Sigmoid colon (tissue), 7 donors: ENCODE measurements around the gene ALX4. TPM values are rescaled to one million over a fixed set of nuclear protein-coding genes. Genes with fewer than 3 reads are reported as not detected.

Source experiments
- DNase-seq: peaks from one replicate; pipeline ENCODE4 v3.0.0-alpha.2; 2019
- H3K27ac ChIP-seq, 4 donors: fragments of 200-600 bp; sonication (generic); one replicate each; pipeline ENCODE4 v1.5.1; 2016 to 2019; ENCODE audit warnings: mild to moderate bottlenecking in 1 of 4
- H3K27me3 ChIP-seq, 3 donors: fragments of 200-600 bp; sonication (generic); one replicate each; pipeline ENCODE4 v1.5.1; 2019; ENCODE audit warnings: mild to moderate bottlenecking in 1 of 3
- H3K36me3 ChIP-seq, 4 donors: fragments of 200-600 bp; sonication (generic); one replicate each; pipeline ENCODE4 v1.5.1; 2016 to 2019
- H3K4me1 ChIP-seq, 4 donors: fragments of 200-600 bp; sonication (generic); one replicate each; pipeline ENCODE4 v1.5.1; 2017 to 2019
- H3K4me3 ChIP-seq, 4 donors: fragments of 200-600 bp; sonication (generic); one replicate each; pipeline ENCODE4 v1.5.1; 2017 to 2019; ENCODE audit warnings: mild to moderate bottlenecking in 2 of 4, moderate library complexity in 1 of 4
- H3K9me3 ChIP-seq, 4 donors: fragments of 200-600 bp in 3 of 4; sonication (generic) in 3 of 4; one replicate each; pipeline versions ENCODE4 v1.5.1 to v1.6.1; 2013 to 2019
- EP300 ChIP-seq, 4 donors: sonication (generic); formaldehyde crosslinking; IDR thresholded peaks; one replicate each; pipeline ENCODE4 v1.6.1; 2017; ENCODE audit warnings: antibody characterized with exemption in 4 of 4
- POLR2A ChIP-seq, 2 donors: fragments of 450-650 bp; IDR thresholded peaks; one replicate each; pipeline ENCODE4 v1.6.1; 2016; ENCODE audit warnings: antibody characterized with exemption in 2 of 2, mild to moderate bottlenecking in 2 of 2, moderate library complexity in 2 of 2
- POLR2AphosphoS5 ChIP-seq, 4 donors: sonication (generic); formaldehyde crosslinking; IDR thresholded peaks; one replicate each; pipeline ENCODE4 v1.6.1; 2017; ENCODE audit warnings: antibody characterized with exemption in 4 of 4
- WGBS, 2 donors: extraction: QIAGEN DNeasy Blood & Tissue Kit; methylation state at CpG; one replicate each; pipeline ENCODE4 v1.1.7; 2013; 5-methylcytosine and 5-hydroxymethylcytosine counted together
- intact Hi-C: fragments of 100-400 bp; cut with DNase I; formaldehyde crosslinking; loops from one replicate; pipeline ENCODE4 v1.15.1; 2023
- polyA plus RNA-seq, 3 donors: library from polyadenylated mRNA; stranded (reverse); fragments of 200-250 nt; gene quantifications; one replicate each; pipeline ENCODE4 v1.2.3, GENCODE V29; 2013
- total RNA-seq, 4 donors: library from RNA; depleted of rRNA; stranded (reverse); fragments of >200 nt; gene quantifications; one replicate each; pipeline ENCODE4 v1.1.0, GENCODE V29; 2016
- TF ChIP-seq, protein P1 (sequence below), 4 experiments: fragments of 450-650 bp in 3 of 4; fragments of 200-600 bp in 1 of 4; IDR thresholded peaks; one replicate each; pipeline ENCODE4 v1.5.1; 2016 to 2019; ENCODE audit warnings: antibody characterized with exemption in 4 of 4, mild to moderate bottlenecking in 3 of 4, moderate library complexity in 2 of 4
- donor health status: healthy with polysubstance abuse.
- donor health status: Bipolar disorder and iron deficiency.
- donor health status: healthy.

Gene ALX4
- total and polyA plus RNA-seq, 7 donors = not detected

- whole genome bisulfite sequencing, 2 donors = 62 to 74% methylated on average over 5 of the region's 5 CpGs
- H3K4me1 ChIP-seq = peaks cover 0 to 4% (median 0%) of the 10 kb centered on the region in 4 donors
- intact Hi-C loops = no loop called here
These were observed 15.8 kb upstream of the ALX4 start for GRCh38 chr11:44325698-44326097.

GRCh38 chr11:44324749-44325525 is 15.0 kb upstream of the ALX4 start:
- Histone ChIP-seq H3K36me3 (no peaks in the 10 kb centered on the region), H3K9me3 (no peaks in the 10 kb centered on the region), H3K27ac (no peak overlapping the region), H3K4me1 (peaks cover 0 to 5% (median 0%) of the 10 kb centered on the region in 4 donors), H3K4me3 (no peak overlapping the region), H3K27me3 (peaks cover 33 to 100% (median 89%) of the 10 kb centered on the region in 3 donors)
- TF ChIP-seq POLR2AphosphoS5 (IDR thresholded peaks at IDR 0.05) = no peak
- TF ChIP-seq, protein P1, sequence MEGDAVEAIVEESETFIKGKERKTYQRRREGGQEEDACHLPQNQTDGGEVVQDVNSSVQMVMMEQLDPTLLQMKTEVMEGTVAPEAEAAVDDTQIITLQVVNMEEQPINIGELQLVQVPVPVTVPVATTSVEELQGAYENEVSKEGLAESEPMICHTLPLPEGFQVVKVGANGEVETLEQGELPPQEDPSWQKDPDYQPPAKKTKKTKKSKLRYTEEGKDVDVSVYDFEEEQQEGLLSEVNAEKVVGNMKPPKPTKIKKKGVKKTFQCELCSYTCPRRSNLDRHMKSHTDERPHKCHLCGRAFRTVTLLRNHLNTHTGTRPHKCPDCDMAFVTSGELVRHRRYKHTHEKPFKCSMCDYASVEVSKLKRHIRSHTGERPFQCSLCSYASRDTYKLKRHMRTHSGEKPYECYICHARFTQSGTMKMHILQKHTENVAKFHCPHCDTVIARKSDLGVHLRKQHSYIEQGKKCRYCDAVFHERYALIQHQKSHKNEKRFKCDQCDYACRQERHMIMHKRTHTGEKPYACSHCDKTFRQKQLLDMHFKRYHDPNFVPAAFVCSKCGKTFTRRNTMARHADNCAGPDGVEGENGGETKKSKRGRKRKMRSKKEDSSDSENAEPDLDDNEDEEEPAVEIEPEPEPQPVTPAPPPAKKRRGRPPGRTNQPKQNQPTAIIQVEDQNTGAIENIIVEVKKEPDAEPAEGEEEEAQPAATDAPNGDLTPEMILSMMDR (IDR thresholded peaks at IDR 0.05) = no peak
- no peak for TF ChIP-seq POLR2A (IDR thresholded peaks at IDR 0.05)
- no peak for TF ChIP-seq EP300 (IDR thresholded peaks at IDR 0.05)
- WGBS, 2 donors = 49 to 51% methylated on average over 13 of the region's 13 CpGs
- intact Hi-C loops = no loop called here
- DNase-seq = no peak

More at GRCh38 chr11:44325698-44326097, 15.8 kb upstream of the ALX4 start:
- Histone ChIP-seq H3K27ac (no peak overlapping the region), H3K9me3 (no peaks in the 10 kb centered on the region), H3K27me3 (peaks cover 26 to 100% (median 87%) of the 10 kb centered on the region in 3 donors), H3K36me3 (no peaks in the 10 kb centered on the region), H3K4me3 (no peak overlapping the region)
- no peak for TF ChIP-seq POLR2A (IDR thresholded peaks at IDR 0.05)
- no peak for TF ChIP-seq POLR2AphosphoS5 (IDR thresholded peaks at IDR 0.05)
- TF ChIP-seq EP300 (IDR thresholded peaks at IDR 0.05) = no peak
- TF ChIP-seq, protein P1 (IDR thresholded peaks at IDR 0.05) = no peak
- DNase-seq = no peak

DNA sequence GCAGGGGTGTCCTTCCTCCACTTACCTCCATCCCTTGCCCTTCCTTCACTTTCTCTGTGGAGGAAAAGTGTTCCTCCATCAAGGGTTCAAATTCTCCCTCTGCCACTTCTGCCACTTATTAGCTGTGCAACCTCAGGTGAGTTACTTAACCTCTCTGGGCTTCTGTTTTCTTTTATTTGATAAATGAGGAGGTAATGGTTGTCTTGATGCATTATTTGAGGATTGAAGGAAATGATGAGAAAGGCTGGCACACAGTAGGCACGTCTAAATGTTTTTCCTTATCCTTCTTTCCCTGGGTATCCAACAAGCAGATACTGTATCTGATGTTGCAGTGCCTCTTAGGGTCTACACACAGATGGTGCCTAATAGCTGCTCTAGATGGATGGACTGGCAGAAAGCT is 14.3 kb upstream of the ALX4 start:
- no peak overlapping the region for H3K4me3 ChIP-seq
- no peaks in the 10 kb centered on the region for H3K36me3 ChIP-seq
- H3K27me3 ChIP-seq = peaks cover 35 to 100% (median 89%) of the 10 kb centered on the region in 3 donors
- 33 to 54% methylated on average over 1 of the region's 1 CpG for WGBS, 2 donors
- no peak for DNase-seq
- H3K27ac ChIP-seq = no peak overlapping the region
- intact Hi-C loops = no loop called here
- no peaks in the 10 kb centered on the region for H3K9me3 ChIP-seq
- no peak for TF ChIP-seq POLR2A (IDR thresholded peaks at IDR 0.05)
- no peak for TF ChIP-seq POLR2AphosphoS5 (IDR thresholded peaks at IDR 0.05)
- TF ChIP-seq, protein P1 (IDR thresholded peaks at IDR 0.05) = no peak
- no peak for TF ChIP-seq EP300 (IDR thresholded peaks at IDR 0.05)
- peaks cover 0 to 10% (median 0%) of the 10 kb centered on the region in 4 donors for H3K4me1 ChIP-seq

- Histone ChIP-seq H3K4me1 (peaks cover 0 to 11% (median 0%) of the 10 kb centered on the region in 4 donors), H3K27me3 (peaks cover 41 to 100% (median 89%) of the 10 kb centered on the region in 3 donors), H3K9me3 (no peaks in the 10 kb centered on the region), H3K27ac (no peak overlapping the region), H3K36me3 (no peaks in the 10 kb centered on the region), H3K4me3 (no peak overlapping the region)
- TF ChIP-seq POLR2AphosphoS5 (IDR thresholded peaks at IDR 0.05) (no peak), POLR2A (IDR thresholded peaks at IDR 0.05) (no peak), EP300 (IDR thresholded peaks at IDR 0.05) (no peak)
- TF ChIP-seq, protein P1 (IDR thresholded peaks at IDR 0.05) = no peak
- WGBS, 2 donors = 18 to 25% methylated on average over 6 of the region's 6 CpGs
- intact Hi-C loops = no loop called here
- no peak for DNase-seq
These were observed 12.3 kb upstream of the ALX4 start for GRCh38 chr11:44322243-44322642.
